Measurements from ENCODE around the gene TBCCD1.
"Not testable (repeated sequence)": the region's sequence is repeated elsewhere in the genome, so short reads cannot be mapped to it uniquely, and the experiment has no call there.

TBCCD1 gene

DNA sequence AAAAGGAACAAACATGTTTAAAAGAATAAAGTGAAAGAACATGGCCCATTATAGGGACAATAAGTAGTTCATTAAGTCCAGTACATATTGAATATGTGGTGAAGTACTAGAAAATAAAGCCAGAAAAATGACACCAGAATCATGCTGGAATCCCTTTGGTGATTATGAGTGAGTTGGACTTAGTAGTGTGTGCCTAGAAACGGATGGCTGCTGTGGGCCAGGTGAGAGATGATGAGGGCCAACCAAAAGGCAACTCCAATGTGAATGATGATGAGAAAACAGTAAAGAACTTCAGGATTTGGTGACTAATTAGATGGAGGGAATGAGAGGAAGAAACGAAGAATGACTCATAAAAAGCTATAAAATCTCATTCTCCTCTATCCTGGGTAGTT is 26.3 kb downstream of the TBCCD1 start:
- H3K27ac Mint-ChIP-seq, result peak overlapping the region; percentile 13
- no peak overlapping the region for H3K4me3 Mint-ChIP-seq
- DNase-seq (ENCODE audit: low spot score in 2 of 2) (no peak), ATAC-seq (peak; percentile 5)
- H3K9me3 Mint-ChIP-seq, result no peaks in the 10 kb centered on the region
- H3K36me3 Mint-ChIP-seq, result peaks cover 27% of the 10 kb centered on the region
- peaks cover 30% of the 10 kb centered on the region for H3K4me1 Mint-ChIP-seq

DNA sequence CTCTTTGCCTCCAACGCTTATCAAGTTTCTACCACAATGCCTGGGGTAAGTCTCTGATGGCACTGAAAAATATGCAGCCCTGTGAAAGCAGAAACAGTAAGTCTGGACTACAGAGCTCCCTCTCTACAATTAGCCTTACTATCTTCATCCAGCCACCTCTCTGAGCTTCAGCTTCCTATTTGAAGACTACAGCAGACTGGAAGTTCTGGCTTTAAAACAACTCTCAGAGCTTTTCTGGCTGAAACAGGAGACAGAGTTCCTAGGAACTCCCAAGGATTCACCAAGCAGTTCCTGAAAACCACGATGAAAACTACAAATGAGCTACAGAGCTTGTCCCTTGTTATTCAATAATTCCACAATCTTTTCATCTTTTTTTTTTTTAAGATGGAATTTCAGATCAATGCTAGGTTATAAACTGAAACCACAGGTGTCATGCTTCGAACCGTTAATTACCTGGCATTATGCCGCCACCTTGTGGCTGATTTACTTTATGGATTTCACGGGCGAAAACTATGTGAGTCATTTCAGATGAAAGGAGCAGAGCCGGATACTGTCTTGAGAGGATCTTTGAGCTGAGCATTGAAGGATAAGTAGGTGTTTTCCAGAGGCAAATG is 26.8 kb downstream of the TBCCD1 start:
- peak; percentile 85 for ATAC-seq
- peaks cover 35% of the 10 kb centered on the region for H3K4me1 Mint-ChIP-seq
- DNase-seq (ENCODE audit: low spot score in 2 of 2), result peak; percentile 72 to 84
- H3K36me3 Mint-ChIP-seq, result peaks cover 22% of the 10 kb centered on the region
- H3K27ac Mint-ChIP-seq, result peak overlapping the region; percentile 13
- no peaks in the 10 kb centered on the region for H3K9me3 Mint-ChIP-seq
- no peak overlapping the region for H3K4me3 Mint-ChIP-seq

DNA sequence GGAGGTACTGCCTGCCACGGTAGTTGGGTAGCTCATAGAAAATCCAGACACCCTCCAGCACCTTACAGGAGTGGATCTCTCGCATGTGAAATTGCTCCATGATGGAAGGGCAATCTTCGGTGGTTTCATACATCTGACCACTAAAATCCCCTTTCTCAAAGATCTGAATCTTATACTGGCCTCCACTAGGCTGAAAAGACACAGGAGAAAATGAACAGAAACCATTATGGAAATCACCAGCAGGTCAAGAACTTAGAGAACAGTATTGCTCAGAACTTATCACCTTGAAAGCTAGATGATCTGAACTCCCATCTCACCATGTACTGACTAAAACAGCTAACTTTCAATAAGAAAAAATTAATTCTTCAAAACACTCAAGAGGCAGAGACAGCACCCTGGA is 28.4 kb downstream of the TBCCD1 start:
- DNase-seq (ENCODE audit: low spot score in 2 of 2) (no peak), ATAC-seq (peak; percentile 8)
- no peaks in the 10 kb centered on the region for H3K9me3 Mint-ChIP-seq
- peaks cover 8% of the 10 kb centered on the region for H3K36me3 Mint-ChIP-seq
- no peak overlapping the region for H3K4me3 Mint-ChIP-seq
- peaks cover 50% of the 10 kb centered on the region for H3K4me1 Mint-ChIP-seq
- H3K27ac Mint-ChIP-seq, result no peak overlapping the region

DNA sequence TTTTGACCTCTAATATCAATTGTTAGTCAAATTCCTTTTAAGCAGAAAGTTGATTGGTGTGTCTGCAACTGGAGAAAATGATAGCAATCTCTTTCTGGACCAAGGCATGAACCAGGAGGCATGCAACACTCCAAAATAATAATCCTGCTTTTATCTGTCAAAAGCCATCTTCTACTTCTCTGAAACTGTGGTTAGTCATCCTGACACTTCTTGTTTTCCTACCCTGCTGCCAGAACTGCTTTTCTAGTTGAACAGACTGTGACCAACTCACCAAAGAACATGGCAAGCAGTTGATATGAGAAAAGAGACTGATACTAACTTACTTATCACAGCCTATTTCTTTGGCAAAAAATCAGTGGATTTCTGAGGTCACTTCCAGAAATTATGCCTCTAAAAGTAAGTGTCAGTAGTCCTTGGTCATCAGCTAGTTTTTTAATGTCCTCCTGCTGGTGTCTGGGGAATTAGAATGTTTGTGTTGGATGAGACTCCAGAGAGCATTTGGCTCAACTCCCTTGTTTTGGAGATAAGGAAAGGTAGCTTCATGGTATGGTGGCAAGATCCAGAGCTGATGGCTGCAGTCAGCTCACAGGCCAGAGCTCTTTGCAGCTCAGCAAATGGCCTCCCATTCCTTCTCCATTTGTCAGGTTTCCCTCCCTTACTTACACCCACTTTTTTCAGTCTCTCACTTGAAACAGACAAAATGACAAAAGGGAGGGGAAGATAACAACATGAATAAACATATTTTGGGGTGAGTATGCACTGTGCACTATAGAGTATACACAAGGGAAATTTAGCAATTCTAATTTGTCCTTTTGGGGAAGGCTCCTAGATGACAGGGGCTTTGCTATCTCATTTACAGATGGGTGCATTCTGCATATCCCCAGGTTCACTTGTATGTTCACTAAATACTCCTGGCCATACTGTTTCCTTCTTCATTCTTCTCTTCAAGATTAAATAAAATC is 30.0 kb downstream of the TBCCD1 start:
- H3K9me3 Mint-ChIP-seq, result no peaks in the 10 kb centered on the region
- ATAC-seq (no peak), DNase-seq (ENCODE audit: low spot score in 2 of 2) (peak in 1 of 2 donors; percentile 43)
- H3K27ac Mint-ChIP-seq, result no peak overlapping the region
- no peaks in the 10 kb centered on the region for H3K36me3 Mint-ChIP-seq
- H3K4me1 Mint-ChIP-seq, result peaks cover 58% of the 10 kb centered on the region
- H3K4me3 Mint-ChIP-seq, result no peak overlapping the region

DNA sequence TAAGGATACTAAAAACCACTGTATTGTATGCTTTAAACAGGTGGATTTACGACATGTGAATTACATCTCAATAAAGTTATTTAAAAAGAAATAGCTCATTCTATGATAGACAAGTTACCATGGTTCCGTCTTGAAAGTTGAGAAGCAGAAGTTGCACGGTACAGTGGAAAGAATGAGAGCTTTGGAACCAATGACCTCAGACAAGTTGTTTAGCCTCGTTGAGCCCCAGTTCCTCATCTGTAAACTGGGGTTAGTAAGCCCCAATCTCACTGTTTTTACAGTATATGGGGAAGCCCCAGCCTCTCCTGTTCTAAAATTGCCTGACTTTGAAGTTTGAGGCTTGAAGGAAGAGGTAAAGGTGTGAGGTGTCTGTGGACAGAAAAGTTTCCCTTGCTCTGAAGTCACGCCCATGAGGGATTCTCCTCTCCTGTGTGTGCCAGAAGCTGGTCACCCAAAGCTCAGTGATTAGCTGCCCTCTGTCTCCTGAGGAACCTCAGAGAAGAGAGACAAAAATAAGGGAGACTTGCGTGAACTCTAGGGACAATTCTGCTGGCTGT is 32.9 kb downstream of the TBCCD1 start:
- ATAC-seq, result peak; percentile 91
- Mint-ChIP-seq H3K9me3 (no peaks in the 10 kb centered on the region), H3K36me3 (no peaks in the 10 kb centered on the region), H3K27ac (peak overlapping the region; percentile 91), H3K4me3 (peak overlapping the region; percentile 52), H3K4me1 (peaks cover 44% of the 10 kb centered on the region)
- DNase-seq (ENCODE audit: low spot score in 2 of 2), result peak in 1 of 2 donors; percentile 69

DNA sequence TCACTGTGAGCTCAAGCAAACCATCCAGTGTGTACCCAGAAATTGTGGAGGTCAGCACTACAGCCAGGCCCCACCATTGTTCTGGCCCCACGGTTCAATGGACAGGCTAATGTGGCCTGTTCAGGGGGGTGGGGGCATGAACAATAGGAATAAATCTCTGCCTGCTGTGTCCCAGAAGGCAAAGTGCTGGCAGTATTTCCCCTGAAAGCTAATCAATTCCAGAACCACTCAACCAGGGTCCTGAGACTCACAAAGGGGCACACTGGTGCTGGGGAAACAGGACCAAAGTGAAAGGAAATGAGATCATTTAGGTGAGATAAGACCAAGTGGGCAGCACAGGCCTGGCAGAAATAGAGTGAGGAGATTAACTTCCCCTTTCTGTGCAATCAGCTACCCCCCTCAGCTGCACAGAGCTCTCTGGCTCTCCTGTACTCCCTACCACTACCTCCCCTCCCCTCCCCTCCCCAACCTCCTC is 34.5 kb downstream of the TBCCD1 start:
- ATAC-seq, result no peak
- peak overlapping the region; percentile 69 for H3K27ac Mint-ChIP-seq
- no peak overlapping the region for H3K4me3 Mint-ChIP-seq
- DNase-seq (ENCODE audit: low spot score in 2 of 2), result peak in 1 of 2 donors; percentile 49
- H3K4me1 Mint-ChIP-seq, result peaks cover 52% of the 10 kb centered on the region
- H3K9me3 Mint-ChIP-seq, result no peaks in the 10 kb centered on the region
- H3K36me3 Mint-ChIP-seq, result no peaks in the 10 kb centered on the region

DNA sequence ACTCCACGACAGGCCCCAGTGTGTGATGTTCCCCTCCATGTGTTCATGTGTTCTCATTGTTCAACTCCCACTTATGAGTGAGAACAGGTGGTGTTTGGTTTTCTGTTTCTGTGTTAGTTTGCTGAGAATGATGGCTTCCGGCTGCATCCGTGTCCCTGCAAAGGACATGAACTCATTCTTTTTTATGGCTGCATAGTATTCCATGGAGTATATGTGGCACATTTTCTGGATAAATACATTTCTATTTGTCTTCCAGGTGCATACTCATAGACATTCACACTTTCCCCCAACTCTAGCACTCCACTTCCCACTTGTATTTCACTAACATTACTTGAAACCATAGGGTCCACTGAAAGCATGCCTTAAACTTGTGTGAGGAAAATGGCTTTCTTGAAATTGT is 35.4 kb downstream of the TBCCD1 start:
- H3K9me3 Mint-ChIP-seq, H3K36me3 Mint-ChIP-seq, H3K4me3 Mint-ChIP-seq, H3K27ac Mint-ChIP-seq, ATAC-seq: not testable (repeated sequence)
- DNase-seq (ENCODE audit: low spot score in 2 of 2), result peak in 1 of 2 donors; percentile 22
- peaks cover 44% of the 10 kb centered on the region for H3K4me1 Mint-ChIP-seq

DNA sequence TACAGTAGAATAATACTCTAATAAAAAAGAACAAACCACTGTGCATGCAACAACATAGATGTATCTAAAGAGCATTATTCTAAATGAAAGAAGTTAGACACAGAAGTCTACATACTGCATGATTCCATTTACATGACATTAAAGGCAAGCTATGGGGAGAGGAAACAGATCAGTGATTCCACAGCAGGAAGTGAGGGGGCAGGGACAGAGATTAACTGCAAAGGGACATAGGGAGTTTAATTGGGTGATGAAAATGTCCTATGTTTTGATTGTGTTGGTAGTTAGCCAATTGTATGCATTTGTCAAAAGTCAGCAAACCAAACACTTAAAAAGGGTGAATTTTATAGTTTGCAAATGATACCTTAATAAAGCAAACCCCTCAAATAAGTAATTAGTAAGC is 36.7 kb downstream of the TBCCD1 start:
- ATAC-seq (no peak), DNase-seq (ENCODE audit: low spot score in 2 of 2) (no peak)
- no peaks in the 10 kb centered on the region for H3K36me3 Mint-ChIP-seq
- no peak overlapping the region for H3K27ac Mint-ChIP-seq
- peaks cover 33% of the 10 kb centered on the region for H3K4me1 Mint-ChIP-seq
- no peak overlapping the region for H3K4me3 Mint-ChIP-seq
- H3K9me3 Mint-ChIP-seq, result no peaks in the 10 kb centered on the region

DNA sequence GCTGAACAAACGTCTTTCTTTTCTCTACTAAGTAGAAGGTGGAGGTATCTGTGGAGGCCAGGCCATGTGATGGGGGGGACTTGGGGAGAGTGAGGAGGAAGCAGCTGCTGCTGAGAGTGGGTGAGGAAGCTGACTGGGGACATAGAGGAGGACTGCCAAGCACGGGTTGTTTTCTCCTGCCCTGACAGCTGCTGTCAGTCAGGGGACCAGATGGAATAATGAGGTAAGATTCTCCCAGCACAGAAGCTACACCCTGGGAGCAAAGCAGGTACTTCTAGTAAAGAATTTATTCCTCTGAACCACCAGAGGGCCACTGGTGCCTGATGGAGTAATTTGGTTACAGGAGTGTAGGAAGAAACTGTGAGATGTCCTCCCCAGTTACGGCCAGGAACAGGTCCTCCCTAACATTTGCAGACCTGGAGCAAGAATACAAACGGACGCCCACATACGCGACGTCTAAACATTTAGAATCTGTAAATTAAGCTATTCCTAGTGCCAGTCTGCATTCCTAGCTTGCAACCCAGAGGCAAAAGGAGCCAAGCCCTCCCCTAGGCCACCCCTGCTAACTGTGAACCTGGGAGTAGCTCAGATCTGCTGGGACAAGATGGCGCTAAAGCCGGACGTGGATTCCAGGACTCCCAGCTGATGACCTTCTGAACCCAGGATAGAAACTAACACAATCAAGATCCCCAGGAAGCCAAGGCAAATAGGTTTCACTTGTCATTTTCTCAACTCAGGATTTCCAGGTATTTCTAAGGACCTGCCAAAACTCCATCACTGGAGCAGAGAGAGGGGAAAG is 37.7 kb downstream of the TBCCD1 start:
- H3K4me3 Mint-ChIP-seq, result no peak overlapping the region
- no peaks in the 10 kb centered on the region for H3K36me3 Mint-ChIP-seq
- no peak for DNase-seq (ENCODE audit: low spot score in 2 of 2)
- peaks cover 22% of the 10 kb centered on the region for H3K4me1 Mint-ChIP-seq
- ATAC-seq, result no peak
- no peaks in the 10 kb centered on the region for H3K9me3 Mint-ChIP-seq
- no peak overlapping the region for H3K27ac Mint-ChIP-seq

DNA sequence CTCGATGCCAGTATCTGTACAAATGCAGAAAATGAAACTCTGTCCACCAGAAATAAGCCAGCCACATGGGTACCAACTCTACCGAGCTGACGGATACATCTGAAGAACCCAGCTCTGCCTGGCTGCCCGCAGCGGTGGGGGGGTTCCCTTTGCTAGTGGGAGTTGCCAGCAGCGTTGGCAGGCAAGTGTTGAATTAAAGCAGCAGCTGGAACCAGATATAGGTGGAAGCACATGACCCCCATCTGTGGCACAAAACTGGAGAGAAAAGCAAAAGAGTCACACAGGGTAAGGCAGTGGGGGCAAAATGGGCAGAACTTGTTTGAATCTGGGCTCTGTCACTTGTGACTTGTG is 40.9 kb downstream of the TBCCD1 start:
- no peak for DNase-seq (ENCODE audit: low spot score in 2 of 2)
- H3K27ac Mint-ChIP-seq, result no peak overlapping the region
- H3K4me3 Mint-ChIP-seq, result no peak overlapping the region
- H3K36me3 Mint-ChIP-seq, result no peaks in the 10 kb centered on the region
- H3K4me1 Mint-ChIP-seq, result peaks cover 22% of the 10 kb centered on the region
- no peak for ATAC-seq
- no peaks in the 10 kb centered on the region for H3K9me3 Mint-ChIP-seq

DNA sequence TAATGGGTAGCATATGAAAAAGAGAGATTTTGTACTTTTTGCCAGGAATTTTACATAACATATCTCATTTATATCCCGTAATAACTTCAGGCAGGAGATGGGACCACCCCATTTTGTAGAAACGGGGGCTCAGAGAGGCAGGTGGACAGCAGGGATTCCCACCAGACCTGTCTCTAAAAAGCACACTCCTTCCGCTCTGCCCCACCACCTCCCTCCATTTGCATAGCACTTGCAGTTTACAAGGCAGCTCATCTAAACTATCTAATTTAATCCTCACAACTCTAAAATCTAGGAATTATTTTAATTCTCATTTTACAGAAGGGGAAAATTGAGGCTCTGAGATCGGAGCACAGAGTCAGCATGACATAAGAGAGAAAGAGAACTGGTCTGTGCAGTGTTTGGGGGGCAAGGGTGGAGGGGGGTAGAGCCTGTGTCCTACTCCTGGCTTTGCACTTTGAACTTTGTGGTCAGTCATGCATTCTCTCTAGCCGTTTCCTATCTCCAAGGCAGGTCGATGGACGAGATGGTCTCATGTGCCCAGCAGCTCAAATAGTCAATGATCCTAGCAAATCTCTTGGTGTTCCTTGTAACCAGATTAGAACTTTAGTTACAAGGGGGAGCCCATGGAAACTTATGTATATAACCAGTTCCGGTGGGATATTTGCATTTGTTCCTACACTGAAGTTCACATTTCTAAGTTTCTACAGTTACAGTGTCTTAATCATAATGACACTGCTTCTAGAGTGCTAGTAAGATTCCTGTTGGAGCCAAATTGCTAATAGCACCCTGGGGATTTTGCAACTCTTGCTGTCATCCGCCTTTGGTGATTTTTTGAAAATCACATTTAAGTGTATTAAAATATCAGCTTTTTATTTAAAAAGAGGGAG is 41.5 kb downstream of the TBCCD1 start:
- no peak for ATAC-seq
- no peaks in the 10 kb centered on the region for H3K36me3 Mint-ChIP-seq
- H3K4me1 Mint-ChIP-seq, result peaks cover 28% of the 10 kb centered on the region
- no peaks in the 10 kb centered on the region for H3K9me3 Mint-ChIP-seq
- H3K4me3 Mint-ChIP-seq, result no peak overlapping the region
- no peak overlapping the region for H3K27ac Mint-ChIP-seq
- DNase-seq (ENCODE audit: low spot score in 2 of 2), result peak in 1 of 2 donors; percentile 15

DNA sequence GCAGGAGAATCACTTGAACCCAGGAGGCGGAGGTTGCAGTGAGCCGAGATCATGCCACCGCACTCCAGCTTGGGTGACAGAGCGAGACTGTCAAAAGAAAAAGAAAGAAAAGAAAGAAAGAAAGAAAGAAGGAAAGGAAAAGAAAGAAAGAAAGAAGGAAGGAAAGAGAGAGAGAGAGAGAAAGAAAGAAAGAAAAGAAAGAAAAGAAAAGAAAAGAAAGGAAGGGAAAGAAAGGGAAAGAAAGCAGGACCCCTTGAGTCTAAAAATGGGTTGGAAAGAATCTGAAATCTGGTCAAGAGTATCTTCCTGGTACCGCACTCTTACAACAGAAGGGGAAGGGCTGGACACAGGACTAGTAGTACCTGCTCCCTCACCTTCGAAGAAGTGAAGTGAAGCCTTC is 42.5 kb downstream of the TBCCD1 start:
- no peaks in the 10 kb centered on the region for H3K36me3 Mint-ChIP-seq
- no peak for ATAC-seq
- DNase-seq (ENCODE audit: low spot score in 2 of 2), result no peak
- H3K9me3 Mint-ChIP-seq, result no peaks in the 10 kb centered on the region
- H3K4me3 Mint-ChIP-seq, result no peak overlapping the region
- peaks cover 34% of the 10 kb centered on the region for H3K4me1 Mint-ChIP-seq
- no peak overlapping the region for H3K27ac Mint-ChIP-seq

DNA sequence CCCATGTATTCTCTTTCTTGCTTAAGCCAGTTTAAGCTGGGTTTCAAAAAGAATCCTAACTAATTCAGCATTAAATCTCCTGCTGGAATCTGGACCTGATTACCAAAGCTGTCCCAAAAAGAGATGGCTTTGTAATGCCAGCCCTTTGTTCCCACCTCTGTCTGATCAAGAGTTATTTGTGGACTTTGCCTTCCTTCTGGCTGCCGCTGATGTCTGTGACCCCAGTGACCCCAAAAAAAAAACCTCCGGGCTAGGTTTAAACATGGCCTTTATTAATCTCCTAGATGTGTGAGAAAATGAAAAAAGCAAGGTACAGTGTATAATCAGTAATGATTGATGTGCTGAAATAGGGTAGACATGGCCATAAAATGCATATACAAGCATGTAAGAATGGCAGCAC is 43.7 kb downstream of the TBCCD1 start:
- Mint-ChIP-seq H3K4me3 (no peak overlapping the region), H3K4me1 (peaks cover 37% of the 10 kb centered on the region), H3K27ac (no peak overlapping the region)

DNA sequence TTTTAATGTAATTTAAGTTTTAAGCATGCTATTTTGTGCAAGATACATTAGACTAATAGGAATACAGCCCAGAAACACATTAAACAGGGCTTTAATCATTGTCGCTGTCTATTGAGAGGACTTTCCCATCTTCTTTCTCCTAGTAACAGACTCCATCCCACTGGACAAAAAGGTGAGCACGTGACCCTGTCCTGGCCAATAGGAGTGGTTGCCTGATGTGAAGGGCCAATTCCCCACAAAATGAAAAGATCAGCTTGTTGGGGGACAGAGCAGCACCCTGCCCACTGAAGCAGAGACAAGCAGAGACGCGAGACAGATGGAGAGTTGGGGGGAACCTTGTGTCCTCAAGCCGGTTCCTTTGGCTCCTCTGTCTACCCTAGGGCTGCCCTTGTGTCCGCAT is 44.1 kb downstream of the TBCCD1 start:
- H3K36me3 Mint-ChIP-seq, result peaks cover 4% of the 10 kb centered on the region
- peaks cover 41% of the 10 kb centered on the region for H3K4me1 Mint-ChIP-seq
- no peak overlapping the region for H3K27ac Mint-ChIP-seq
- no peak for ATAC-seq
- H3K9me3 Mint-ChIP-seq, result no peaks in the 10 kb centered on the region
- H3K4me3 Mint-ChIP-seq, result no peak overlapping the region
- DNase-seq (ENCODE audit: low spot score in 2 of 2), result peak in 1 of 2 donors; percentile 37

More for the DNA sequence above, 43.7 kb downstream of the TBCCD1 start:
- H3K9me3 Mint-ChIP-seq, result no peaks in the 10 kb centered on the region
- H3K36me3 Mint-ChIP-seq, result peaks cover 4% of the 10 kb centered on the region
- no peak for DNase-seq (ENCODE audit: low spot score in 2 of 2)
- ATAC-seq, result no peak

All from stimulated activated effector memory CD8-positive, alpha-beta T cell treated with anti-CD3 and anti-CD28 coated beads, Interleukin-12 subunit alpha, Interleukin-12 subunit beta, amount 100 ng/mL, for 72 hours (primary cell).